ENCODE data around the gene PRM2. TPM values are rescaled to one million over a fixed set of nuclear protein-coding genes. Genes with fewer than 3 reads are reported as not detected.

Gene PRM2
- total and polyA plus RNA-seq, 2 donors (not counting 3 experiments of a cell fraction or from before 2014, with no cell fraction given) = not detected

- Histone ChIP-seq H3K9me1 (replicated peaks; ENCODE audit: control insufficient read depth, extremely low read depth, insufficient read depth, low read length) (no peaks in the 10 kb centered on the region), H3K9ac (replicated peaks; ENCODE audit: extremely low read depth, insufficient read depth, low read length) (no peak overlapping the region), H3K4me1 (ENCODE audit: control insufficient read depth, extremely low read depth, insufficient read depth, low read length) (peaks cover 10% of the 10 kb centered on the region), H3K27me3 (ENCODE audit: control insufficient read depth in 2 of 2, insufficient read depth in 2 of 2, low read length in 2 of 2) (no peaks in the 10 kb centered on the region), H3K4me3 (replicated peaks in 1 of 3; ENCODE audit: insufficient read depth in 1 of 3, low read depth in 1 of 3, low read length in 3 of 3) (no peak overlapping the region), H3K4me2 (ENCODE audit: insufficient read depth, low read length) (no peak overlapping the region), H3K9me3 (replicated peaks; ENCODE audit: control insufficient read depth, insufficient read depth, low read length) (no peaks in the 10 kb centered on the region), H3K79me2 (ENCODE audit: control insufficient read depth, insufficient read depth, low read length) (no peaks in the 10 kb centered on the region), H4K20me1 (replicated peaks; ENCODE audit: control insufficient read depth, extremely low read depth, insufficient read depth, low read length) (no peaks in the 10 kb centered on the region), H3K36me3 (ENCODE audit: control insufficient read depth in 2 of 2, extremely low read depth in 1 of 2, insufficient read depth in 2 of 2, low read length in 2 of 2) (no peaks in the 10 kb centered on the region), H3K27ac (ENCODE audit: insufficient read depth, low read depth, low read length) (no peak overlapping the region), H2AFZ (ENCODE audit: low read depth, low read length) (no peak overlapping the region)
- FAIRE-seq (no peak), DNase-seq (ENCODE audit: low read depth, low spot score) (no peak)
- intact Hi-C loops (cut with micrococcal nuclease) (loop anchor here (5.0 to 10.0 kb wide), 2 partner anchors 55 to 407 kb away; partner anchors contain the start of gene SNN), dilution Hi-C loops (cut with MboI; ENCODE audit: extremely low pct_ligation_motif_present, low sequenced_read_pairs) (no loop called here)
- ChIA-PET POLR2A (no interaction called here), CTCF (interaction anchor here (2.0 to 8.3 kb wide), 3 partner anchors 97 to 292 kb away, joined by 8 to 347 read pairs (median 10); no protein-coding TSS in a partner anchor)
- BruUV-seq (replicated peaks) = no TSS peak
- TF ChIP-seq CTCF (IDR thresholded peaks at IDR 0.05; ENCODE audit: extremely low read depth in 1 of 2, insufficient read depth in 1 of 2, low read depth in 1 of 2, low read length in 2 of 2) = no peak
- TF ChIP-seq FOS (IDR thresholded peaks at IDR 0.05; ENCODE audit: borderline replicate concordance, insufficient read depth, low read length) = no peak
- no peak for TF ChIP-seq POLR2A (IDR thresholded peaks at IDR 0.05; ENCODE audit: low read depth, low read length)
- TF ChIP-seq MYC (IDR thresholded peaks at IDR 0.05; ENCODE audit: low read depth, low read length) = no peak
- no peak for TF ChIP-seq JUN (IDR thresholded peaks at IDR 0.05; ENCODE audit: borderline replicate concordance, insufficient read depth, insufficient read length, low read depth)
- TF ChIP-seq MAX (IDR thresholded peaks at IDR 0.05; ENCODE audit: insufficient read depth, insufficient read length) = no peak
- no peak for TF ChIP-seq EZH2 (IDR thresholded peaks at IDR 0.05; ENCODE audit: borderline replicate concordance, low read depth, low read length, severe bottlenecking)
- TF ChIP-seq POLR2AphosphoS5 (IDR thresholded peaks at IDR 0.05; ENCODE audit: insufficient read depth, low read depth, low read length) = no peak
- no peak for TF ChIP-seq GATA2 (IDR thresholded peaks at IDR 0.05; ENCODE audit: insufficient read depth, insufficient read length, low read depth, low read length)
These were observed 16.4 kb downstream of the PRM2 start for GRCh38 chr16:11259655-11260595.

Measured in endothelial cell of umbilical vein (primary cell).